ENCODE results near the gene TLNRD1.
"Not testable (repeated sequence)": the region's sequence is repeated elsewhere in the genome, so short reads cannot be mapped to it uniquely, and the experiment has no call there.

The TLNRD1 gene

DNA sequence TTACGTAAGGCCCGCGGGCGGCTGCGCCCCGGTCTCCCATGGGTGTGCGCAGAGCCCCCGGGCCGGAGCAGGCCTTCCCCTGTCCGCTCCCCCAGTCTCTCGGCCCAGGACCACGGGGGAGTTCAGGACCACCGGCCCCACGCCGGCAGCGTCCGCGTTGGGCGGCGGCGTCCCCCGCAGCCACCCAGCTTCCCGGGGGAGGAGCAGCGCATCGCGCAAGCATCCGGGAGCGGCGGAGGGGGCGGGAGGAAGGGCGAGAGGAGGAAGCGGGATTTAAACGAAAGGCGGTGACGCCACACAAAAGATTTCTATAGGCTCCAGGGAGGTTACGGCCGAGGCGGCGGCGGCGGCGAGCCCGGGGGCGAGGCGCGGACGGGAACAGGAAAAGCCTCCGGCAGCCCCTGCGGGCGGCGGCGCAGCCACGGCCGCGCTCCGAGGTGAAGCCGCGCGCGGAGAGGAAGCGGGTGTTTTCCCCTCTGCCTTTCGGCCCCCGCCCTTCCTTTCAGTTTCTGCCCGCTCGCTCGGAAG, at the start of gene TLNRD1:
Gene TLNRD1 (plus strand): TSS at position 300 of the 528 bp plus-strand sequence. CDS start 1,349 bp downstream, outside the sequence.
- DNase-seq = peak; percentile 89

DNA sequence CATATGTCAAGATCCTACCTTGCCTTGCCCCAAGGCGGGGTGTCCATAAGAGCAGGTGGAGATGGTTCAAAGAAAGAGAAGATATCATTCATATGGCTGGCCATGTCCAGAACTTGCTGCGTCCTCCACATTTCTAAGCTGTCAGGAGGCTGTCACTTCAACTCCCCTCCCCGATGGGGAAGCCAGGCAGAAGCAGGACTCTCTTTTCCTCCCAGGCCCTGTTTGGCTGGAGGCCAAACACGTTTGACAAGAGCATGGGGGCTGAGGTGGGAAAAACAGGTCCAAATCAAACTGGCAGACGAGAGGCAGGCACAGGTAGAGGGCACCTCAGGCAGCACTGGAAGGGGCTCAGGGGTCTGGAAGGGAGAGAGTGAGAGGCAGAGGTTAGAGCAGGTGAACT, 48.8 kb upstream of the TLNRD1 start:
- DNase-seq = no peak

DNA sequence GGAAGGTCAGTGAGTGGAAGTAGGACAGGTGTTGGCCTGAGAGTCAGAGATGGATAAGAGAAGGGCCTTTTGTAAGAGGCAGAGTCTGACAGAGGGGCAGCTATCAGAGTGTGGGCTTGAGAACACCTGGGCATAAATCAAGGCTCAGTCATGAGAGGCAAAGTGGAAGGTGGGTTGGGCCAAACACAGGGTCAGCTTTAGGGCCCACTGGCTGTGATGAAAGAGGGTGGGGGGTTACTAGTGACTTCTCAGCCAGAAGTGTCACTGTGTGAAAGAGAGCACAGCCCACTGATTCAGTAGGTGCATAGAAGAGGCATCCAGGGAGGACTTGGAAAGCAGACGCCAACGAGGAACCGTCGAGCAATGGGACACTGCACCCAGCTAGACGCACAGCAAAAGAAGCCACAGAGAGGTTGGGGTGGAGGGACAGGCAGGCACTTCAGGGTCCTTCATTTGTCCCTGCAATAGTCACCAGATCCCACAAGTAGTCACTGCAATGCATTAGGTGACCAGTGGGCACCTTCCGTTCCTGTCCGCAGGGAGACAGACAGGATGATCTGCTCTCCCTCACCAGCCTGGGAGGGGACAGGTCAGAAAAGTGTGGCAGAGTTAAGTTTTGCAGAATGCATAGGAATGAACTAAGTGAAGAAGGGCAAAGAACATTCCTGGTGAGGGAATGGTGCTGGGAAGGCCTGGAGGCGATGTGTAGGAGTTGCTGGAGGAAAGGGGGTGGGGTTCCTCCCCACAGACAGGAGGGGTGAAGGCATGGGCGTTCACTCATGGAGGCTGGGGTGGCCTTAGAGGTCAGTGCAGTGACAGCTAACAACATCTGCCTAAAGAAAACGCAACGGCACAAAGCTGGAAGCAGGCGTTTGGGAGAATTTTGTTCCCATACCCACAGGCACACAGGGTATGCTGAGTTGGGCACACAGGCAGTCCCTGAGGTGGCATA, 47.4 kb upstream of the TLNRD1 start:
- DNase-seq = no peak

DNA sequence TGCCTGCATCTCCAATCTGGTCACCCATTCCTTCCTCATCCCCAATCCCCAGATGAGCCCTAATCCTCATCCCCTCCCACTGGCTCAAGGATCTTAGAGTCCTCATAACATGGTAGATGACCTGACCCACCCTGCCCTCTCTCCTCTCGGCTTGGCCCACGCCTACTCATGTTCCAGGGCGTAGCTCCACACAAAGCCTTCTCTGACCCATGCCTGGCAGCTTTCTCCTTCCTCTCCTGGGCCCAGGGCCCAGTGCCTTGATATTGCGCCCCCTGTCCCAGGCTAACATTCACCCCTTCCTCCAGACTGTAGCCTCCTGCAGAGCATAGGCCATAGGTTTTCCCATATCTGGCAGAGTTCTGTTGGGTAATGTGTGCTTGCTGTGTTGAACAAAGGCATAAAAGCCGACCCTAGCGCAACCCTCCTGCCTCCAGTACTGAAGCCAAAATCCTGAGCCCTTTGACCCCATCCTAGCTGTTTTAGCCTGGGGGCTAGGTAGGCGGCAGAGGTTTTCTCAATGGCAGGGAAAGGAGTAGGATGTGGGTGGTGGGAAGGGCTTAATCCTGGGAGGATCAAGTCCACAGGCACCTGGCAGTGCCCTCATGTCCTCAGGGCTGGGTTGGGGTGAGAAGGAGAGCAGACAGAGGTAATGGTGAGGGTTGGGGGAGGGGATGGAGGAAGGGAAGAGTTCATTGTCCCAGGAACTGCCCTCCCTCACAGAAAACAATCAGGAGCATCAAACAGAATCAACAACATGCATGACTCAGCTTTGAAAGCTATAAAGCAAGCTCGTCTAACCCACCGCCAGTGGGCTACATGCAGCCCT, 46.6 kb upstream of the TLNRD1 start:
- DNase-seq = no peak

DNA sequence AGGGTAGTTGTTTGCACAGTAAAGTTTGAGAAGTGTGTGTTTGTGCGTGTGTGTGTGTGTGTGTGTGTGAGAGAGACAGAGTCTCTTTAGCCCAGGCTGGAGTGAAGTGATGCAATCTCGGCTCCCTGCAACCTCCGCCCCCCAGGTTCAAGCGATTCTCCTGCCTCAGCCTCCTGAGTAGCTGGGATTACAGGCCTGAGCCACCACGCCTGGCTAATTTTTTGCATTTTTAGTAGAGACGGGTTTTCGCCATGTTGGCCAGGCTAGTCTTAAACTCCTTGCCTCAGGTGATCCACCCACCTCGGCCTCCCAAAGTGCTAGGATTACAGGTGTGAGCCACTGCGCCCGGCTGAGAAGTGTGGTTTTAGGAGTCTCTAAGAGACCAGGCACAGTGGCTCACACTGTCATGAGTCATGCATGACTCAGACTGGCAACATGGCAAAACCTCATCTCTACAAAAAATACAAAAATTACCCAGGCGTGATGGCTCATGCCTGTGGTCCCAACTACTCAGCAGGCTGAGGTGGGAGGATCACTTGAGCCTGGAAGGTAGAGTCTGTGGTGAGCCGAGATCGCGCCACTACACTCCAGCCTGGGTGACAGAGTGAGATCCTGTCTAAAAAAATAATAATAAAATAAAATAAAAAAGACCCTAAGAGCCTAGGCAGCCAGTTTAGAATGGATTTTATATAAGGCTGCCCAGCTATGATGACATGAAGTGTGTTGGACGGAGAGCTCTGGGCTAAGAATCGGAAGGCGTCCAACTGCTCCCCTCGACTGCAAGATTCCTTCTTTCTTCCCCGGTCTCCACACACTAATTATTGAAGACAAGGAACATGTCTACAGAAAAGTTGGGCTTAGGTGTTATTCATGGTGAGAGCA, 44.9 kb upstream of the TLNRD1 start:
- DNase-seq = not testable (repeated sequence)

DNA sequence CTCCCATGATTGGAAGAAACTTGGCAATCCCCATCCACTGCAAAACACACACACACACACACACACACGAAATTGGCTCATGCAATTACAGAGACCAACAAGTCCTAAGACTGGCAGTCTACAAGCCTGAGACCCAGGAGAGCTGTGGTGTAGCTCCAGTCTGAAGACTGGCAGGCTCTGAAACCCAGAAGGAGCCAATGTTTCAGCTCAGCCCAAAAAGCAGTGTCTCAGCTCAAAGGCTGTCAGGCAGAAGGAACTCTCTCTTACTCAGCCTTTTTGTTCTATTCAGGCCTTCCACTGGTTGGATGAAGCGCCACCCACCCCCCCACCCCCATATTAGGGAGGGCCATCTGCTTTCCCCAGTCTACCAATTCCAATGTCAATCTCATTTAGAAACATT, 43.2 kb upstream of the TLNRD1 start:
- no peak for DNase-seq

DNA sequence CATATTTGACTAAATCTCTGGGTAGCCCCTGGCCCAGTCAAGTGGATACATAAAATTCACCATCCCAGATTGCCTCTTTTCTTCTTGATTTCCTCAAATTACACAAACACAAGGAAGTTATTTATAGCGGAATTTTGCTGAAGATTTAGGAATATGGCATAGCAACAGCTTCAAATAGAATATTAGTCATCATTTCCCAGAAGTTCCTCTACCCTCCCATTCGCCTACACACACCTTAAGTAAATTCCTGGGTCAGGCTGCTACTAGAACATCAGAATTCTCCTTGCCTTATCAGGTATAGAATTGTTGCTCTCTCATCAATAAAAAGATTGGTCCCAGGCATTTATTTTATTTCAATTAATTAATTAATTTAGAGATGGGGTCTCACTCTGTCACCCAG, 42.7 kb upstream of the TLNRD1 start:
- no peak for DNase-seq

DNA sequence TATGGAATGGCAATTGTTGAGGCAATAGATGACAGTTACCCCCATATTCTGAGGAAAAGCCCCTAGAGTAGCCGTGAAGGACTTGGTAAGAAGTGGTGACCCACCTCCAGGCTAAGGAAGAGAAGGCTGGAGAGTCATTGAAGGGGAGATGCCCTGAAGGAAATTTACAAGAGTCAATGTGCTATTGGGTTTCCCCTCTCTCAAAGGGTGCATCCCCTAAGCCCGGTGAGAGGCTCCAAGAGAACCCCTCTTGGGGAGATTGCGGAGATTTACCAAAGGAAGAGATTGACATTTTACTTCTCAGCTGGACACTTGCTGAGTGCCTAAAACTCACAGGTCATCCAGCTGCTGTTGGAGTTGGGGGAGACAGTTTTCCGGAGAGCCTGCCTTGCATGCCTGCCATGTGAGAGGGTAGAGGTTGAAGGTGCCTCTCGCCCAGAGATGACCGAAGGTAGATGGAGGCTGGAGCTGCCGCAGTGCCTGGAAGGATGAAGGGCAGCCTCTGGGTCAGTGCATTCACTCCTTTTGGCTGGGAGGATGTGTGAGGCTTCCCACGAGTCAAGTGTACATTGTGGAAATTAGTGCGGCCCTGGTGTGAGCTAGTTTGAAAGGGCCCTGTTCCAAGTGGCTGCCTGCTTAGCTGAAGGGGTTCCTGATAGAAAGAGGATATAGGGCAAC, 41.8 kb upstream of the TLNRD1 start:
- DNase-seq = no peak

DNA sequence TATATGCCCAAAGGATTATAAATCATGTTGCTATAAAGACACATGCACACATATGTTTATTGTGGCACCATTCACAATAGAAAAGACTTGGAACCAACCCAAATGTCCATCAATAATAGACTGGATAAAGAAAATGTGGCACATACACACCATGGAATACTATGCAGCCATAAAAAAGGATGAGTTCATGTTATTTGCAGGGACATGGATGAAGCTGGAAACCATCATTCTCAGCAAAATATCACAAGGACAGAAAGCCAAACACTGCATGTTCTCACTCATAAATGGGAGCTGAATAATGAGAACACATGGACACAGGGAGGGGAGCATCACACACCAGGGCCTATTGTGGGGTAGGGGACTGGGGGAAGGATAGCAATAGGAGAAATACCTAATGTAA, 35.3 kb upstream of the TLNRD1 start:
- DNase-seq = not testable (repeated sequence)

DNA sequence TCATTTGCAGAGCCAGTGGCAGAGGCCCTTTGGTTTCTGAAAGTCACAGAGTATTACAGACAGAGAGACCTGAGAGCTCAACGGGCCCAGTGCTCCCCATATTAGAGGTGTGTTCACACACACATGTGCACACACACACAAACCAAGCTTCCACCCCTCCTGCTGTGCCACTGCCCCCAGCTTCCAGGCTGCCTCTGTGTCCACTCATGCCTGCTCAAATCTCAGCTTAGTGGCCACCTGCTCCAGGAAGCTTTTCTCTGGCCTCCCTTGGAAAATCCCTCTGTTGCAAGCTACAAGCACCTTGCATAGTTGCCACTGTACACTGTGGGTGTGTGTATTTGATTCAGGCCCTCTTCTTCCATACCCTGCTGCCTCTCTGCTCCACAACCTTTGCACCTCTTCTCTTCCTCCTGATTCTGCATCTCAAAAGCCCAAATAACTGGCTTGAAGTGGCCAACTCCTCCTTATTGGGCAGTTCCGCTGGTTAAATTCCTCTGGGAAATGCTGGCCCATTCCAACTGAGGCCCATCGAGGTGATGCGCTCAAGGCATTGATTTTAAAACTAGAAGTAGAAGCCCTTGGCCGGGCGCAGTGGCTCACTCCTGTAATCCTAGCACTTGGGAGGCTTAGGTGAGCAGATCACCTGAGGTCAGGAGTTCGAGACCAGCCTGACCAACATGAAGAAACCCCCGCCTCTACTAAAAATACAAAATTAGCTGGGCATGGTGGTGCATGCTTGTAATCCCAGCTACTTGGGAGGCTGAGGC, 34.1 kb upstream of the TLNRD1 start:
- DNase-seq = no peak

DNA sequence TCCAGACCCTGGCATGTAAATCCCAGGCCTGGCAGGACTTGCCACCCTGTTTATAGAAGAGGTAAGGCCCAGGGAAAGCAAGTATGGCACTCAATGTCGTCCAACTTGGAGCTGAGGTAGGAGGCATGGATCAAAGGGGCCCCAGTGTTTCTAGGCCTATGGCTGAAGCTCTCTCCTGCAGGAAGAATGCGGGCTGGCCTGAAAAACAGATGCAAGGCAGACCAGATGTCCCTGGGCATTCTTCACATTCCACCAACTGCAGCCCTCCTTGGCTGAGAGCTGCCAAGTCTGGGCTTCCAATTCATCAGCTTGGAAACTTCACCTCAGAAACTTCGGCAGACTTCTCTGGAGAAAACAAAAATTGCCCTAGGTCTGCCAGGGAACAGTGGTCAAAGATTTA, 33.3 kb upstream of the TLNRD1 start:
- DNase-seq = no peak

DNA sequence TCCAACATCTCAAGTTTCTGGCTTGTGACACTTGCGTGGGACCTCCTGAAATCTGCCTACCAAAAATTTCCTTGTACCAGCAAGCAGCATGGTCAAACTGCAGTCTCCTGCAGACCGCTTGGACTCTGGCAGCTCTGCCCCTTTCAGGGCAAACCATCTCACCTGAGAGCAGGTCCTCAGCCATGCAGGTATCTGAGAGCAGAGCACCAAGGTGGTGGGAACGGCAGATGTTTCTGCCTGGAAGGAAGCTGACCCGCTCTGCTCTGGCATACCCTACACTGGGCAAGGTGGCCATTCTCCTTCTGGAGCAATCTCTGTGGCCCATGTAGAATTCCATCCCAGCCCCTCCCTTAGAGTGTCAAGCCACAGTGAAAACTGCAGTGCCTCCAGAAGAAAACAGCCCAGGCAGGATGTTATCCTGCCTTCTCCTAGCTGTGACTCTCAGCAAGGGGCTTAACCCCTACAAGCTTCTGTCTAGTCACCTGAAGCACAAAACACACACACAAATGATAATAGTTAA, 32.7 kb upstream of the TLNRD1 start:
- DNase-seq = no peak

DNA sequence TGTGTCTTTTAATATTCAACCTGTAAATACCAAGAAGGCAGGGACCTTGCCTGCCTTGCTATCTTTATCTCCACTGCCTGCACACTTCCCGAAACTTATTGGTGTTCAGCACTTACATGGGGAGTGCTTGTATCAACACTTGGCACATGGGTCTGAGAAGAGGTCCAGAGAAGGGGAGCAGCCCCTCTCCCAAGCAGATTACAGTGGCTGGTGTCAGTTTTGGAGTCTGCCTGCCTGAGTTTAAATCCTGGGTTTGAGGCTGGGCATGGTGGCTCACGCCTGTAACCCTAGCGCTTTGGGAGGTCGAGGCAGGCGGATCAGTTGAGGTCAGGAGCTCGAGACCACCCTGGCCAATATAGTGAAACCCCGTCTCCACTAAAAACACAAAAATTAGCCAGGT, 31.4 kb upstream of the TLNRD1 start:
- no peak for DNase-seq

DNA sequence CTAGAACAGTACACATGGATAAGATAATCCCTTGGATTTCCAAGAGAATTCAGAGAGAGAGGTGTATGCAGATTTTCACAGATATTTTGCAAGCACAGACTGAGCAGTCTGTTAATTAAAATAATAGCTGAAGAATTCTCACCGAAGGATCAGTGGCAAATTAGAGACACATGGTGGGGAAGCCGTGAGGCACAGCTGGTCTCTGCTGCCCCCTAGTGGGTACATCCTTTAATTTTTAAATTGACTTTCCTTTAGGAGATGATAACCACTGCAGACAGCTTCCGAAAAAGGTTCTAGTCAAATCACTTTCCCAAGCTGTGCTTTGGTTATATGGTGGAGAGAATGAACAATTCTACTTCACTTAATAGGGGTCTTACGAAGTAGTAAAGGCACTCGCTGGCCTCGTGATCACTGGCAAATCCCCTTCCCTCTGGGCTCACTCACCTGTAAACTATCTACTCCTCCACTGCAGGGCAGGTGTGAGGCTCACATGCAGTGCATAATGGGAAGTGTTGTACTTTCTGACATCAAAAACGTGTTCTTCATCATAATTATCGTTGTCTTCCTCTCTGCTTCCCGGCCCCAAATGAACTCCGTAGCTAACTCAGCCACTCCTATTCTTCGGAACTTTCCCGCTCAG, 30.6 kb upstream of the TLNRD1 start:
- peak; percentile 74 for DNase-seq

DNA sequence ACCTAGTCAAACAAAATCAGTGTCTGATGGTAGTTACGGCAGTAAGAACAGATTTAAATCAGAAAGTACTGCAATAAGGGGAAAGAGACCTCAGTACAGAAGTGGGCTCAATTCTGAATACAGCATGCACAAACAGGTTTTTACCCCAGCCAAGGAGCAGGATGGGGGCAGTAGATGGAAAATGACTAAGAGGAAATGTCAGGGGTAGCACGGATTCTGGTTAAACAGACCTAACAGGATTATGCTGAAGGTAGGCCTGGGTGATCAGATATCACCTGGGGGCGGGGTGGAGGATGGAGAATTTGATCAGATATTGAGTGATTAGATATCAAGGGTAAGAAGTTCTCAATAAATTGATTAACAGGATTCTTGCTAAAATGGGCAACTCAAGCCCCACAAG, 30.1 kb upstream of the TLNRD1 start:
- no peak for DNase-seq

DNA sequence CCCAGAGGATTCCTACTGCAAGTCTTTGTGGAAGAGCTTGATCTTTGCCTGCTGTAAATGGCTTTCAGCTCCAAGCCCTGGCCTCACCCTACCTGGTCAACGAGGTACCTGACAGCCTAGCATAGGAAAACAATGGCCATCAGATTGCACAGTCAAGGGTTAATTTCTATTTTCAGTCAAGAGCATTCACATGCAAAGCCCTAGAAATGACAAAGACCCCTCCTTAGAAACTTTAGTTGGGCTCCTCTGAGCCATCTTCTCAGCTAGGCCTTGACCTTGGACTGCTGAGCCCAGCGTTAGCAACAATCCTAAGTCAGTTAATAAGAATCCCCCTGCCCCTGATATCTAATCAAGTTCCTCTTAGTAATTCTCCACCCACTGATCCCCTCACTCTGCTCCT, 29.6 kb upstream of the TLNRD1 start:
- DNase-seq = no peak

DNA sequence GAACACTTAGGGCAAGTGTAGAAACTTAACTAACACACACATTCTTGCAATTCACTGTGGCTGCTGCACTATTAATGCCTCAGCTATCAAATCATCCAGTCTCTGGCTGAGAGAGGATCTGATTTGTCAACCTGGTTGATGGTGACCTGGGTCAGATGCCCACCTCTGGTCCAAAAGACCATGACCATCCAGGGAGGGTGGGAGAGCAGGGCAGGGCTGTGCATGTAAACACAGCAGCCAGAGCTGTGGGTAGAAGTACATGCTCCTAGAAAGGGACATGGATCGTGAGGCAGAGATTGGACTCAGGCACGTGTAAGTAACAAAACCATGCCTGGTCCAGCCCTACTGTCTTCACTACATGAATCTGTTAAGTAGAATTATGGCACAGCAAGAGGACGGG, 28.4 kb upstream of the TLNRD1 start:
- no peak for DNase-seq

DNA sequence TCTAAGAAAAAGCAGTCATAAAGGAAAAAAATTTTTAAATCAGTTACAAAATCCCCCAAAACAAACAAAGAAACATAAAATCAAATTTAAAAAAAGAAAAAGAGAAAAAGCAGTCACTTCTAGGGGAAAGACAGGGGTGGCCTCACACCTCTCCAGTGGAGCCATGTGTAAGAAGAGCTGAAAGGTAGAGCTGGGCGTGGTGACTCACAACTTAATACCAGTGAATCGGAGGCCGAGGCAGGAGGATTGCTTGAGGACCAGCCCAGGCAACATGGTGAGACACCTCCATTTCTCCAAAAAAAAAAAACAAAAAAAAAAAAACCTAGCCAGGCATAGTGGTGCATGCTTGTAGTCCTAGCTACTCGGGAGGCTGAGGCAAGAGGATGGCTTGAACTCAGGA, 25.8 kb upstream of the TLNRD1 start:
- DNase-seq = no peak

DNA sequence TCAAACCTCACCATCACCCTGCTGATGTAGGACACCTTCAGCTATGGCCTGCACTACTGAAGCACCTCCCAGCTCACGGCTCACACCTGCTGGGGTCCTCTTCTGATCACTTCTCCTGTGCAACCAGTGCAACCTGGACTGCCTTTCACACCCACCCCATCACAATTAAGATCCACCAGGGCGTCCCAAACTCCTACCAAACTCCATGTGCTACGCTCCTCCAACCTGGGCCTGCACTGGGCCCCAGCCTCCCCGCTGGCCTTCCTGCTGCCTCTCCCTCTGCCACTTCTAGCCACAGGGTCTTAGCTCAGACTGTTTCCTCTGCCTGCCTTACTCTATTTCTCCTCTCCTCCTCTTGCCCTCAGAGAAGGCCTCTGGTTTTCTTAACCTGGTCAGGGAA, 23.9 kb upstream of the TLNRD1 start:
- DNase-seq = no peak

DNA sequence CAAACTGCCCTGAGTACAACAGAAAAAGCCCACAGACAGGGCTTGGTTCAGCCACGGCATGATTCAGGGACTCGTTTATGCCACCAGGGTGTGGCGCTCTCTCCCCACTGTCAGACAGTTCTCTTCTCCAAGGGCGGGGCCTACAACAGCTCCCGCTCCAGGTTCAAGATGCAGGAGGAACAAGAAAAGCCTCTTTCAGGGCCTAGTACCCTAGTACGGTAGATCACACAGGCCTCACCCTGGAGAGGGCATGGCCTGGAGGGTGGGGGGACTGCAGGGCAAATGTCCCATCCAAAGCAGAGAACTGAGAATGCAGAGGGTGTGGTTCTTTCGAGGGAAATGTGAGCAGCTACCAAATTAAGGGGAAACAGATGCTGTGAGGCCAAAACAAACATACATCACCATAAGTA, 23.1 kb upstream of the TLNRD1 start:
- DNase-seq = peak; percentile 51

All from CD4-positive, alpha-beta T cell treated with Interleukin-17A for 1 hour (primary cell).